ENCODE results near the gene UBAP1.
"Not testable (repeated sequence)": the region's sequence is repeated elsewhere in the genome, so short reads cannot be mapped to it uniquely, and the experiment has no call there.

The UBAP1 gene

DNA sequence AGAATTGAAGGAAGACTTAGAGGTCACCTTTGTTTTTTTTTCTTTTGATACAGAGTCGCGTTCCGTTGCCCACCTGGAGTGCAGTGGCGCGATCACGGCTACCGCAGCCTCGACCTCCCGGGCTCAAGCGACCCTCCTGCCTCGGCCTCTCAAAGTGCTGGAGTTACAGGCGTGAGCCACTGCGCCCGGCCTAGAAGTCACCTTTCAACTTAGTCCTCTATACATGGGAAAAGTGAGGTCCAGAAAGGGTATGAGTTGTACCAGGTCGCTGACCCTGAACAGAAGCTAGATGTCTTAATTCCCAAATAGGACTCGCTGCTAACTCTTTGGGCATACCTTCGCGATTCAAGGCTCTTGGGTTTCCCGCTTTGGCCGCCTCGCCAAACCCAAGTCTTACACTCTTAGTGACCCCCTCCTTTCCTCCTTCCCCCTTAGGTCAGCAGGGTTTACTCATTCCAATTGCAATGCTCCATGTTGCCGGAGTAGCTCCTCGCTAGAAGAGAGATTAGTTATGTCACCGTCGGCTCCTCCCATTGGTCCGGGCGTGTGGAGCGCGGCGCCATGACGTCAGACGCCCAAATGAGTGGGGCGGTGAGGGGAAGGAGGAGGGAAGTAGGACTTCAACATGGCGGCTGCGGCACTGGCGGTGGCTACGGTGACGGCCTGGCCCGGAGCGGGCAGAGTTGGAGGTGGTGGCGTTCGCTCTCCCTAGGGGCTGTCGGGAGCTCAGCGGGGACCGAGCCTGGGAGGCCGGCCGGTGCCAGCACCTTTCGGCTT is at the start of gene UBAP1:
TSS of gene UBAP1 (plus strand) at position 608 of the 777 bp plus-strand sequence. CDS start 41,872 bp downstream, outside the sequence.
- H3K4me3 ChIP-seq (ENCODE audit: severe bottlenecking), result peak within 1 kb of the TSS; percentile 82
- ATAC-seq (ENCODE audit: low read depth), result peak; percentile 87
- H3K9me3 ChIP-seq (ENCODE audit: severe bottlenecking), result no peaks in the 10 kb centered on the region
- peaks cover 19% of the 10 kb centered on the region for H3K4me1 ChIP-seq (ENCODE audit: insufficient read depth, poor library complexity, severe bottlenecking)
- H3K36me3 ChIP-seq (ENCODE audit: low read depth), result peaks cover 16% of the 10 kb centered on the region
- peak within 1 kb of the TSS; percentile 96 for H3K27ac ChIP-seq (ENCODE audit: poor library complexity, severe bottlenecking)
- TF ChIP-seq, protein P1, sequence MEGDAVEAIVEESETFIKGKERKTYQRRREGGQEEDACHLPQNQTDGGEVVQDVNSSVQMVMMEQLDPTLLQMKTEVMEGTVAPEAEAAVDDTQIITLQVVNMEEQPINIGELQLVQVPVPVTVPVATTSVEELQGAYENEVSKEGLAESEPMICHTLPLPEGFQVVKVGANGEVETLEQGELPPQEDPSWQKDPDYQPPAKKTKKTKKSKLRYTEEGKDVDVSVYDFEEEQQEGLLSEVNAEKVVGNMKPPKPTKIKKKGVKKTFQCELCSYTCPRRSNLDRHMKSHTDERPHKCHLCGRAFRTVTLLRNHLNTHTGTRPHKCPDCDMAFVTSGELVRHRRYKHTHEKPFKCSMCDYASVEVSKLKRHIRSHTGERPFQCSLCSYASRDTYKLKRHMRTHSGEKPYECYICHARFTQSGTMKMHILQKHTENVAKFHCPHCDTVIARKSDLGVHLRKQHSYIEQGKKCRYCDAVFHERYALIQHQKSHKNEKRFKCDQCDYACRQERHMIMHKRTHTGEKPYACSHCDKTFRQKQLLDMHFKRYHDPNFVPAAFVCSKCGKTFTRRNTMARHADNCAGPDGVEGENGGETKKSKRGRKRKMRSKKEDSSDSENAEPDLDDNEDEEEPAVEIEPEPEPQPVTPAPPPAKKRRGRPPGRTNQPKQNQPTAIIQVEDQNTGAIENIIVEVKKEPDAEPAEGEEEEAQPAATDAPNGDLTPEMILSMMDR (IDR thresholded peaks at IDR 0.05; ENCODE audit: poor library complexity, severe bottlenecking), result no peak
- no peaks in the 10 kb centered on the region for H3K27me3 ChIP-seq (ENCODE audit: insufficient read depth, poor library complexity, severe bottlenecking)
- peak; percentile 95 for DNase-seq (ENCODE audit: low spot score)

DNA sequence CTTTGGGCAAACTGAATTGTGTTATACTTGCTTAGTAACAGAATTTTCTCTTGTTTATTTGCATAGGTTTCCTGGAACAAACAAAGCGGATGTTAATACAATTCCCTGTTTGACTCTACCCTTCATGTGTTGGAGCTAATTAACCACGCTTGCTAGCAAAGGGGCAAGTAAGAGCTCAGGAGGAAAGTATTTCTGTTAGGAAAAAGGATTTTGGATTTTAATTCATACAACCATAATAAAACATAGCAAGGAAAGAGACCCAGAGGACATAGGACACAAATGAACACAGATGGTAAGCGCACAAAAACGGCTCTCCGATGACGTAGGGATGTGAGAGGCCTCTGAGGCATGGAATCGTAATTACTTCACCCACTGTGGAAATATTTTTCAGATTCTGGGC is 47.3 kb upstream of the UBAP1 start:
- no peaks in the 10 kb centered on the region for H3K36me3 ChIP-seq (ENCODE audit: low read depth)
- H3K9me3 ChIP-seq (ENCODE audit: severe bottlenecking), result no peaks in the 10 kb centered on the region
- DNase-seq (ENCODE audit: low spot score) (no peak), ATAC-seq (ENCODE audit: low read depth) (no peak)
- TF ChIP-seq, protein P1 (IDR thresholded peaks at IDR 0.05; ENCODE audit: poor library complexity, severe bottlenecking), result no peak
- no peaks in the 10 kb centered on the region for H3K27me3 ChIP-seq (ENCODE audit: insufficient read depth, poor library complexity, severe bottlenecking)
- H3K27ac ChIP-seq (ENCODE audit: poor library complexity, severe bottlenecking), result no peak overlapping the region
- H3K4me3 ChIP-seq (ENCODE audit: severe bottlenecking), result no peak overlapping the region
- H3K4me1 ChIP-seq (ENCODE audit: insufficient read depth, poor library complexity, severe bottlenecking), result no peaks in the 10 kb centered on the region

DNA sequence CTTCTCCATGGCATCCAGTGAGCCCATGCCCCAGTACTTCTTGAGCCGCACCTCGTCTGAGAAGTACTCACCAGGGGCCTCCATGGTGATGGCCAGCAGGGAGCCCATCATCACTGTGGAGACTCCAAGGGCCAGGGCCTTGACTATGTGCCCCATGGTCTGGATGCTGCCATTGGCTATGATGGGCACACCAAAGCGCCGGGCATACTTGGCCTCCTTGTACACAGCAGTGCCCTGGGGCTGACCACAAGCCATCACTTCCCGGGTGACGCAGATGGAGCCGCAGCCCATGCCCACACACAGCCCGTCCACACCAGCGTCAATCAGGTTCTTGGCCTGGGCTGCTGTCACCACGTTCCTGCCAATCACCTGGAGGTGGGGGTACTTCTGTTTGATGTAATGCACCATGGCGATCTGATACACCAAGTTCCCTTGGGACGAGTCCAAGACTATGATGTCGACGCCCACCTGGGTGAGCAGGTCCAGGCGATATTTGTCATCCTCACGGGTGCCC is 45.4 kb upstream of the UBAP1 start:
- Histone ChIP-seq H3K27me3 (ENCODE audit: insufficient read depth, poor library complexity, severe bottlenecking) (no peaks in the 10 kb centered on the region), H3K9me3 (ENCODE audit: severe bottlenecking) (no peaks in the 10 kb centered on the region), H3K4me1 (ENCODE audit: insufficient read depth, poor library complexity, severe bottlenecking) (no peaks in the 10 kb centered on the region), H3K27ac (ENCODE audit: poor library complexity, severe bottlenecking) (no peak overlapping the region), H3K4me3 (ENCODE audit: severe bottlenecking) (no peak overlapping the region), H3K36me3 (ENCODE audit: low read depth) (no peaks in the 10 kb centered on the region)
- DNase-seq (ENCODE audit: low spot score) (no peak), ATAC-seq (ENCODE audit: low read depth) (no peak)
- TF ChIP-seq, protein P1 (IDR thresholded peaks at IDR 0.05; ENCODE audit: poor library complexity, severe bottlenecking), result no peak

DNA sequence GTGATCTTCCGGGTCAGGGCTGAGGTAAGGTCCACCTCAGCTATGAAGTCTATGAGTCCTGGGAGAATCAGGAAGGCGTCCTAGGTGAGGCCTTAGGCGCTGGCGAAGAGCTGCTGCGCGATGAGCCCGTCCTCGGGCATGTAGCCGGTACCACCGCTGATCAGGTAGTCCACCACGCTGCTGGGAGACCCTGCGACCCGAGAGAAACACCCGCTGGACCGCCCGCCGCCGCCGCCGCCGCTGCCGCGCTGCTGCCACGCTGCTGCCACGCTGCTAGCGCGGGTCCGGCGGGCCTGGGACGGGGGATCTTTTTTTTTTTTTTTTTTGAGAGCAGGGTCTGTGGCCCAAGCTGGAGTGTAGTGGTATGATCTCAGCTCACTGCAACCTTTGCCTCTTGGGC is 44.3 kb upstream of the UBAP1 start:
- no peak for ATAC-seq (ENCODE audit: low read depth)
- TF ChIP-seq, protein P1 (IDR thresholded peaks at IDR 0.05; ENCODE audit: poor library complexity, severe bottlenecking), result no peak
- no peak for DNase-seq (ENCODE audit: low spot score)
- no peaks in the 10 kb centered on the region for H3K4me1 ChIP-seq (ENCODE audit: insufficient read depth, poor library complexity, severe bottlenecking)
- H3K27me3 ChIP-seq (ENCODE audit: insufficient read depth, poor library complexity, severe bottlenecking), result no peaks in the 10 kb centered on the region
- H3K9me3 ChIP-seq (ENCODE audit: severe bottlenecking), result no peaks in the 10 kb centered on the region
- no peak overlapping the region for H3K4me3 ChIP-seq (ENCODE audit: severe bottlenecking)
- H3K27ac ChIP-seq (ENCODE audit: poor library complexity, severe bottlenecking), result no peak overlapping the region
- no peaks in the 10 kb centered on the region for H3K36me3 ChIP-seq (ENCODE audit: low read depth)

DNA sequence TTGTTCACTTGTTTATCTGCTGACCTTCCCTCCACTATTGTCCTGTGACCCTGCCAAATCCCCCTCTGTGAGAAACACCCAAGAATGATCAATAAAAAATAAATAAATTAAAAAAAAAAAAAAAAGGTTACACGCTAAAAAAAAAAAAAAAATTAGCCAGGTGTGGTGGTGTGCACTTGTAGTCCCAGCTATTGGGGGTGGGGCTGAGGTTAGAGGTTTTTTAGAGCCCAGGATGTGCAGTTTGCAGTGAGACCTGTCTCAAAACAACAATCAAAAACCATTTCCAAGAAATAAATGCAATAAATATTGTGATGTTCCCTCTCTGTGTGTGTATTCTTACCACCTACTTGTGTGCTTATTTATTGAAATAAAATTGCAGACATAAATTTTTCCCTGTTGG is 40.2 kb upstream of the UBAP1 start:
- H3K4me3 ChIP-seq (ENCODE audit: severe bottlenecking); ATAC-seq (ENCODE audit: low read depth); H3K9me3 ChIP-seq (ENCODE audit: severe bottlenecking); H3K27me3 ChIP-seq (ENCODE audit: insufficient read depth, poor library complexity, severe bottlenecking); H3K36me3 ChIP-seq (ENCODE audit: low read depth); DNase-seq (ENCODE audit: low spot score); H3K27ac ChIP-seq (ENCODE audit: poor library complexity, severe bottlenecking); H3K4me1 ChIP-seq (ENCODE audit: insufficient read depth, poor library complexity, severe bottlenecking): not testable (repeated sequence)

Measured in RWPE2 (cell line).